ENCODE measurements around the gene POFUT1.

GRCh38 chr20:32230707-32231106 is 23.0 kb downstream of the POFUT1 start:
- no peak for TF ChIP-seq JUN (CRISPR knock-in tag; IDR thresholded peaks at IDR 0.05)
- no peak for TF ChIP-seq CTCF (IDR thresholded peaks at IDR 0.05)
- TF ChIP-seq ATF3 (CRISPR knock-in tag; conservative IDR thresholded peaks at IDR 0.05), result no peak
- no peak for TF ChIP-seq FOXJ3 (CRISPR knock-in tag; IDR thresholded peaks at IDR 0.05; ENCODE audit: borderline replicate concordance)
- TF ChIP-seq CBFB (CRISPR knock-in tag; IDR thresholded peaks at IDR 0.05; ENCODE audit: low read depth), result no peak
- no peak for TF ChIP-seq AFF4 (CRISPR knock-in tag; IDR thresholded peaks at IDR 0.05; ENCODE audit: borderline replicate concordance)
- no peak for TF ChIP-seq TEAD4 (CRISPR knock-in tag; IDR thresholded peaks at IDR 0.05)
- TF ChIP-seq ZSCAN18 (CRISPR knock-in tag; IDR thresholded peaks at IDR 0.05), result no peak
- no peak for TF ChIP-seq NFYB (CRISPR knock-in tag; conservative IDR thresholded peaks at IDR 0.05; ENCODE audit: low read depth)
